Esophagus squamous epithelium (tissue), 4 donors: ENCODE measurements around the gene LRRC51.

Source experiments
- POLR2A ChIP-seq, 4 donors: fragments of 450-650 bp; IDR thresholded peaks; one replicate each; pipeline ENCODE4 v1.6.1; 2017; ENCODE audit warnings: antibody characterized with exemption in 4 of 4, mild to moderate bottlenecking in 4 of 4, moderate library complexity in 3 of 4
- TF ChIP-seq, protein P1 (sequence below), 6 experiments: fragments of 450-650 bp in 4 of 6; fragments of 200-600 bp in 2 of 6; sonication (generic) in 2 of 6; IDR thresholded peaks; one replicate each; pipeline ENCODE4 v1.5.1; 2016 to 2019; ENCODE audit warnings: antibody characterized with exemption in 6 of 6, mild to moderate bottlenecking in 4 of 6, moderate library complexity in 4 of 6

DNA sequence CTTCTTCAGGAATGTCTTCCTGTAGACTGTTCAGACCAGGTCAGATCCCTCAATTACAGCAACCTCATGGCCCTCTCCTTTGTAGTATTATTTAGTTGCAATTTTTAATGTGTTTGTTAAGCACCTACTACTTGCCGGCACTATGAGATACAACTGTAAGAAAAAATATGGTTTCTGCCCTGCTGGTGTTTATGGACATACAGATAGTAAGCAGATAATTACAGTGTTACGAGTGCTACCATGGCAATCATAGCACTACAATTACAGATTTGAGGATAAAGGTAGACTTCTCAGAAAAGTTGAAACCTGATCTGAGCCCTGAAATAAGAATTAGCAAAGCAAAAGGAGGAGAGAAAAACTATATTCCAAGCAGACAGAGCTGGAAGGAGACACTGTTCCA lies 2.8 kb downstream of the LRRC51 start:
- TF ChIP-seq, protein P1, sequence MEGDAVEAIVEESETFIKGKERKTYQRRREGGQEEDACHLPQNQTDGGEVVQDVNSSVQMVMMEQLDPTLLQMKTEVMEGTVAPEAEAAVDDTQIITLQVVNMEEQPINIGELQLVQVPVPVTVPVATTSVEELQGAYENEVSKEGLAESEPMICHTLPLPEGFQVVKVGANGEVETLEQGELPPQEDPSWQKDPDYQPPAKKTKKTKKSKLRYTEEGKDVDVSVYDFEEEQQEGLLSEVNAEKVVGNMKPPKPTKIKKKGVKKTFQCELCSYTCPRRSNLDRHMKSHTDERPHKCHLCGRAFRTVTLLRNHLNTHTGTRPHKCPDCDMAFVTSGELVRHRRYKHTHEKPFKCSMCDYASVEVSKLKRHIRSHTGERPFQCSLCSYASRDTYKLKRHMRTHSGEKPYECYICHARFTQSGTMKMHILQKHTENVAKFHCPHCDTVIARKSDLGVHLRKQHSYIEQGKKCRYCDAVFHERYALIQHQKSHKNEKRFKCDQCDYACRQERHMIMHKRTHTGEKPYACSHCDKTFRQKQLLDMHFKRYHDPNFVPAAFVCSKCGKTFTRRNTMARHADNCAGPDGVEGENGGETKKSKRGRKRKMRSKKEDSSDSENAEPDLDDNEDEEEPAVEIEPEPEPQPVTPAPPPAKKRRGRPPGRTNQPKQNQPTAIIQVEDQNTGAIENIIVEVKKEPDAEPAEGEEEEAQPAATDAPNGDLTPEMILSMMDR (IDR thresholded peaks at IDR 0.05), result no peak
- no peak for TF ChIP-seq POLR2A (IDR thresholded peaks at IDR 0.05)
